Measurements from ENCODE around the gene CLDN22. TPM values are rescaled to one million over a fixed set of nuclear protein-coding genes. Genes with fewer than 3 reads are reported as not detected.

Gene CLDN22
- total RNA-seq, 1 donor from 2014 or later, result not detected

DNA sequence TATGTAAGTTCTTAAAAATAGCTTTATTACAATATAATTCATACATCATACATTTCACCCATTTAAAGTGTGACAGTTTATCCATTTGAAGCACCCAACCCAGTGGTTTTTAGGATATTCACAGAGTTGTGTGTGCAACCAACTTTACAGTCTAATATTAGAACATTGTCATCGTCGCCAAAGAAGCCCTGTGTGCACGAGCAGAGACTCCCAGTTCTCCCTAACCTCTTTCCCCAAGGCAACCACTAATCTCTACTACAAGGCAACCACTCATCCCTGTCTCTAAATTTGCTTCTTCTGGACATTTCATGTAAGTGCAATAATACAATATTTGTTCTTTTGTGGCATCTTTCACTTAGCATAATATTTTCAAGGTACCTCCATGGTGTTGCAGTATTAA lies 47.7 kb downstream of the CLDN22 start:
- DNase-seq, result no peak

DNA sequence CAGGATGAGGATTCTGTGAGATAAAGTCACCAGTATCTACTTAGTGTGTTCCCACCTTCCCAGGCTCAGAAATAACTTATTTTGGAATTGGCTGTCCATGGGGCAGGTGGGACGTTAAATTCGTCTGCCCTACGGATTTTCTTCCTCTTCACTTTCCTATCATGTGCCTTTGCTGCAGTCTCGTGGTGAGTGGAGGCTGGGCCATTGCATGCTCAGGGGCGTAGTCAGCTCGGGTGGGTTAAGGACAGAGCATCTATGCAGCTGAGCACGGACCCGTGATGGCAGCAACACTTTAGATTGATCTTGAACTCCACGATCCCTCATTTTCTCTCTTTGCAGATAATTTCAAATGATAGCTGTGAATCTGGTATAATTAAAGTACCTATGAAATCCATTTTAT lies 51.5 kb downstream of the CLDN22 start:
- DNase-seq, result no peak

Other genes with a start within 250 kb of the CLDN22 start
- gene WWC2, start 221.0 kb downstream of the CLDN22 start, total RNA-seq, result 15.1 TPM
- not detected for gene CLDN24, start 2.1 kb upstream of the CLDN22 start, total RNA-seq
- gene CDKN2AIP, start 124.4 kb upstream of the CLDN22 start, total RNA-seq, result 28.5 TPM
- gene ING2, start 184.8 kb upstream of the CLDN22 start, total RNA-seq, result 26.4 TPM

All from occipital lobe (tissue), 2 donors.